HCT116 (cell line): ENCODE results near the gene FAM234A.

ENCODE experiments used
- ATF3 ChIP-seq: IDR thresholded peaks from 2 replicates; pipeline ENCODE4 v1.6.1; 2012
- CTCF ChIP-seq, 3 experiments: fragments of 200-600 bp in 1 of 3; sonication (generic) in 1 of 3; IDR thresholded peaks in 2 of 3; conservative IDR thresholded peaks in 1 of 3; 2 replicates each; pipeline ENCODE4 v1.5.1; 2012 to 2017; ENCODE audit warnings: low read depth in 2 of 3, low read length in 2 of 3, antibody characterized with exemption in 1 of 3, borderline replicate concordance in 1 of 3, control low read depth in 1 of 3, mild to moderate bottlenecking in 1 of 3, mixed read lengths in 1 of 3, mixed run types in 1 of 3, moderate library complexity in 1 of 3; ENCODE audit not compliant: insufficient read depth in 1 of 3
- MAX ChIP-seq: IDR thresholded peaks from 2 replicates; pipeline ENCODE4 v1.6.1; 2012
- POLR2A ChIP-seq: IDR thresholded peaks from 2 replicates; pipeline ENCODE4 v1.7.0; 2011; ENCODE audit warnings: borderline replicate concordance; ENCODE audit not compliant: insufficient read depth, insufficient read length; ENCODE audit errors: extremely low read depth
- POLR2AphosphoS5 ChIP-seq: IDR thresholded peaks from 2 replicates; pipeline ENCODE4 v1.6.1; 2011; ENCODE audit warnings: mild to moderate bottlenecking, low read depth, low read length, moderate library complexity
- REST ChIP-seq: IDR thresholded peaks from 2 replicates; pipeline ENCODE4 v1.6.1; 2012; ENCODE audit warnings: low read depth

GRCh38 chr16:301235-301634 is 66.6 kb downstream of the FAM234A start:
- TF ChIP-seq ATF3 = no peak
- no peak for TF ChIP-seq CTCF (IDR thresholded peaks at IDR 0.05 in 2 of 3, conservative IDR thresholded peaks at IDR 0.05 in 1 of 3; ENCODE audit: borderline replicate concordance in 1 of 3, insufficient read depth in 1 of 3, low read depth in 2 of 3, low read length in 2 of 3)
- TF ChIP-seq POLR2AphosphoS5 = no peak
- no peak for TF ChIP-seq POLR2A
- no peak for TF ChIP-seq MAX
- TF ChIP-seq REST = no peak
